GM19025 (cell line): ENCODE data around the gene DDA1.
"Not testable (repeated sequence)": the region's sequence is repeated elsewhere in the genome, so short reads cannot be mapped to it uniquely, and the experiment has no call there.

Source experiments
- ATAC-seq: cut with Tn5 transposase; IDR thresholded peaks from one replicate; pipeline ENCODE4 v1.9.1; 2021; ENCODE audit warnings: mild to moderate bottlenecking, low read depth, moderate library complexity; ENCODE audit not compliant: unreplicated experiment

DDA1 gene

DNA sequence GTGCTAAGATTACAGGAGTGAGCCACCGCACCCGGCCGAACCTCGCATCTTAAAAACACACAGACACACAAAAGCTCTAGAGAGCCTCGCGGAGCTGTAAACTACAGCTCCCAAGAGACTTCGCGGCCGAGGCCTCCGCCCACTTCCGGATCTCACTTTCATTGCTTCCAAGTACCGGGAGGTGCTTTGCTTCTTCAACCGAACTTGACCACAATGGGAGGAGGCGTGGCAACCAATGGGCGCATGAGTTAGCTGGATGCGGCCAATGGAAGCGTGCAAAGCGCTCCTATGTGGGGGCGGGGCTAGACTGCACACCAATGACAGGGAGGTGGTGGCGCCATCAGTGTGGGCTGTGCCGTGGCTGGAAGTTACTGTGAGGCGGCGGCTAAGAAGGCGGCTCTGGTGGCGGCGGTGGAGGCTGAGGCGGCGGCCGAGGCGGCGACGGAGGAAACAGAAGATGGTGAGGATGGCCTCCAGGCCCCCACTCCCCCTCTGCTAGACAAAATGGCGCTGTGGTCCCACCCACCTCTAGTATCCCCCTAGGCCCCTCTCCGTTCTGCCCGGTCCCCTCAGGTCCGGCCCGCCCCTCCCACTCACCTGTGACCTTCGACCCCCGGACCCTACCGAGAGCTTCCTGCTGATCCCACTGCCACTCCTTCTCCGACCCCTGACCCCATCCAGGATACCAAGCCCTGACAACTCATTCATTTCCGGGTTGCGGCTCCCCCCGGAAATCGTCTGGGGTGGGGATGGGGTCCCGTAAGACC lies at the start of gene DDA1:
DDA1 (plus strand) TSS at position 366 of the 767 bp plus-strand sequence; CDS start at position 458, 92 bp downstream.
- ATAC-seq = peak; percentile 65

GRCh38 chr19:17259934-17260333 lies 49.4 kb upstream of the DDA1 start:
- no peak for ATAC-seq

GRCh38 chr19:17260842-17261325 lies 48.5 kb upstream of the DDA1 start:
- peak; percentile 70 for ATAC-seq

GRCh38 chr19:17262557-17262956 lies 46.8 kb upstream of the DDA1 start:
- no peak for ATAC-seq

DNA sequence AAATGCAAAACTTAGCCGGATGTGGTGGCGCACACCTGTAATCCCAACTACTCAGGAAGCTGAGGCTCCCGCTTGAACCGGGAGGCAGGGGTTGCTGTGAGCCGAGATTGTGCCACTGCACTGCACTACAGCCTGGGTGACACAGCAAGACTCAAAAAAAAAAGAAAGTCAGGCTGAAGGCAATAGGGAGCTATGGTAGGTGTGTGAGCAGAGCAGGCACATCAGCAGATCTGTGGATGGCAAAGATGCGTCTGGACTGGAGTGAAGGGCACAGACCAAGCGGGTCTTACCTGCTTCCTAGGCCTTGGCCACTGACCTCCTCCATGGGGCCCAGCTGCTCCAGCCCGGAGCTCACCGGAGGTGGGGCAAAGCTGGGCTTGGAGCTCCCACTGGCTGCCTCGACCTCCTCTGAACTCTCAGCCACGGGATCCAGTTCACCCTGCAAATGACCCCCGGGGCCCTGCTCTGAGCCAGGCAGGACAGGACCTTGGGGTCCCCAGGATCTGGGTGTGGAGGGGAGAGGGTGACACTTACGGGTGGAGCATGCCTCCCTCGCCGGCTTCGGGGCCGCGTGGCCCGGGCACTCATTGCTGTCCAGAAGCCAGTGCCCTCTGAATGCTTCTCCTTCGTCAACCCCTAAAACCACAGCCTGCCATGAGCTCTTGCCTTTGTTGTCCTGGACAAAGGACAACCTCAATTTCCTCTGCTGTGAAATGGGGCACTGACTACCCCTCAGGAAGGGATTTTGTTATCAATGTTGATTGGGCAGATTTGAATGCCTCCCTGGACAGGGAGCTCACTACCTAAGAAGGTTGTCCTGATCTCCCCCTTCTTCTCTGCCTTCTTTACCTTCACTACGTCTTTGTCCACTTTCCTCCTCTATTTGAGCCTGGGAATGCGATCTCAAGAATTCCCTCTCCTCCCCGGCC lies 45.4 kb upstream of the DDA1 start:
- ATAC-seq = no peak

DNA sequence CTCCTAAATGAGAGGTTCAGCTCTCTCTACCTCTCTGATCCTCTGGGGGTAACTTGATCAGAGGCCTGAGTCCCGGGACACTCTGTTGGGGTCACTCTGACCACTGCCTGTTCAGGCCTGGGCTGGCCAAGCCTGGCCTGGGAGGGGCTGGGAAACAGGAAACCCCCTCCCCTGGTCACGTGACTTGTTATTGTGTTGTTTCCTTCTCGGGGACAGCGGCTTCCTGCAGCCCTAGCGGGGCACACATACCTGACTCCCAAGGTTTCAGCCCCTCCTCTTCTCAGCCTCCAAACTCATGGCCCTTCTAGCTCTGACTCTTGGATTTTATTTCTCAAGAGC lies 44.8 kb upstream of the DDA1 start, which contains the start of gene USHBP1:
USHBP1 (minus strand) TSS at position 105 of the 339 bp plus-strand sequence. CDS start 446 bp downstream, outside the sequence.
- no peak for ATAC-seq

GRCh38 chr19:17266026-17266425 lies 43.3 kb upstream of the DDA1 start:
- ATAC-seq = no peak

- ATAC-seq = no peak
Observed at GRCh38 chr19:17266589-17266974, 42.8 kb upstream of the DDA1 start.

GRCh38 chr19:17266975-17267788 lies 42.2 kb upstream of the DDA1 start, which contains the start of gene BABAM1:
BABAM1 (plus strand) TSS chr19:17267443; CDS start chr19:17268807, 1,364 bp downstream.
- ATAC-seq = peak; percentile 91

- no peak for ATAC-seq
Observed at GRCh38 chr19:17268754-17269153, 40.6 kb upstream of the DDA1 start.

DNA sequence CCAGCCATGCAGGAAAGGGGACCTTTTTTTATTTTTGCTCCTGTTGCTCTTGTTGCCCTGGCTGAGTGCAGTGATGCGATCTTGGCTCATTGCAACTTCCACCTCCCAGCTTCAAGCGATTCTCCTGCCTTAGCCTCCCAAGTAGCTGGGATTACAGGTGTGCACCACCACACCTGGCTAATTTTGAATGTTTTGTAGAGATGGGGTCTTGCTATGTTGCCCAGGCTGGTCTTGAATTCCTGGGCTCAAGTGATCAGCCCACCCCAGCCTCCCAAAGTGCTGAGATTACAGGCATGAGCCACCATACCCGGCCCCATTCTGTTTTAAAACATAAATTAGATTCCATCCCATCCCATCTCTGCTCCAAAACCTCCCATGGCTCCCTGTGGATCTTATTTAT lies 34.5 kb upstream of the DDA1 start:
- not testable (repeated sequence) for ATAC-seq

GRCh38 chr19:17275441-17276175 lies 33.8 kb upstream of the DDA1 start:
- no peak for ATAC-seq

- no peak for ATAC-seq
Observed at GRCh38 chr19:17279436-17279835, 29.9 kb upstream of the DDA1 start.

- no peak for ATAC-seq
Observed at GRCh38 chr19:17281391-17282304, 27.7 kb upstream of the DDA1 start, which contains the start of gene ANKLE1. ANKLE1 (plus strand) TSS chr19:17281901; CDS start chr19:17281921, 20 bp downstream.

DNA sequence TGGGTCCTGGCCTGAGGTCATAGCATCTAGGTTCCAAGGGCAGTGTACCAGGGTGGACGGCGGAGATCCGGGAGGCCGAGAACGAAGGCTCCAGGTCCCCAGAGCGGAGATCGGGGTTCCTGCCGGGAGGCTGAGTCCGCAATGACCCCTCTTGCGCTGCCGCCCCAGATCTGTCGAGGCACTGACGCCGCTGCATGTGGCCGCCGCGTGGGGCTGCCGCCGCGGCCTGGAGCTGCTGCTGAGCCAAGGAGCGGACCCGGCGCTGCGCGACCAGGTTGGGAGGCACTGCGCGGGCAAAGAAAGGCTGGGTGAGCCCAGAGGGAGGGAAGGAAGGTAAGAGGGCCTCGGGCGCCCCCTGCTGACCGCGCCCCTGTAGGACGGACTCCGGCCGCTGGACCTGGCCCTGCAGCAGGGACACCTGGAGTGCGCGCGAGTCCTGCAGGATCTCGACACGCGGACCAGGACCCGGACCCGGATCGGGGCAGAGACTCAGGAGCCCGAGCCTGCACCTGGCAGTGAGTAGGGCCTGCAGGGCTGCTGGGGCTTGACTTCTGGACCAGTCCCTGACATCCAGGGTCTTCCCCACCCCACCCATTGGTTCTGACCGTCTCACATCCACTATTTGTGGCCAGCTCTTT lies 26.8 kb upstream of the DDA1 start:
- peak; percentile 88 for ATAC-seq

- ATAC-seq = no peak
Observed at GRCh38 chr19:17283504-17283996, 25.8 kb upstream of the DDA1 start.

DNA sequence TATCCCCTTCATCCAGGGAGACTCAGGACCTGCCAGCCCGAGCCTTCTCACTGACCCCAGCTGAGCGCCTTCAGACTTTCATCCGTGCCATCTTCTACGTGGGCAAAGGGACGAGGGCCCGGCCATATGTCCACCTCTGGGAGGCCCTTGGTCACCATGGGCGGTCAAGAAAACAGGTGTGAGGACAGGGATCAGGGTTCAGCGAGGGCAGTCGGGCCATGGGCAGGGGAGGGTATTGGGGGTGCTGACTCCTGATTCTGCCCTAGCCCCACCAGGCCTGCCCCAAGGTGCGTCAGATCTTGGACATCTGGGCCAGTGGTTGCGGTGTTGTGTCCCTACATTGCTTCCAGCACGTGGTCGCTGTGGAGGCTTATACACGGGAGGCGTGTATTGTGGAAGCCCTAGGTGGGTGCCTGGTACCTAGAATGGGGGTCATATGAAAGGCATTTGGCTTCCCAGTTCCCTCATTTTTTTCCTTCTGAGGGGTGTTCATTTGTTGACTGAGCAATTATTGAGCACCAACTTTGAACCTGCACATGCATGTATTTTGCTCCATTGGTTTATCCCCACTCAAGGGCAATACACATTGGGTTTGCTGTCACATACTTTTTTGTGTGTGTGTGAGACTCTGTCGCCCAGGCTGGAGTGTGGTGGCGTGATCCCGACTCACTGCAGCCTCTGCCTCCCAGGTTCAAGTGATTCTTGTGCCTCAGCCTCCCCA lies 23.8 kb upstream of the DDA1 start:
- no peak for ATAC-seq
